ENCODE data around the gene SQSTM1.
A peak's percentile ranks its signal among the peaks of the same experiment; 100 is the strongest.
"Not testable (repeated sequence)": the region's sequence is repeated elsewhere in the genome, so short reads cannot be mapped to it uniquely, and the experiment has no call there.

SQSTM1 gene

GRCh38 chr5:179820483-179821297 lies at the start of gene SQSTM1:
SQSTM1 (plus strand) TSS chr5:179820905; CDS start chr5:179820937, 32 bp downstream.
- peak; percentile 74 for DNase-seq (ENCODE audit: low read depth)

- DNase-seq (ENCODE audit: low read depth), result no peak
Observed at GRCh38 chr5:179771311-179771895, 49.3 kb upstream of the SQSTM1 start.

GRCh38 chr5:179772351-179772750 lies 48.4 kb upstream of the SQSTM1 start:
- no peak for DNase-seq (ENCODE audit: low read depth)

GRCh38 chr5:179773686-179774040 lies 47.0 kb upstream of the SQSTM1 start:
- DNase-seq (ENCODE audit: low read depth), result no peak

- DNase-seq (ENCODE audit: low read depth), result no peak
Observed at GRCh38 chr5:179774442-179774841, 46.3 kb upstream of the SQSTM1 start.

- no peak for DNase-seq (ENCODE audit: low read depth)
Observed at GRCh38 chr5:179776411-179776938, 44.2 kb upstream of the SQSTM1 start.

GRCh38 chr5:179777456-179777855 lies 43.2 kb upstream of the SQSTM1 start:
- DNase-seq (ENCODE audit: low read depth), result no peak

GRCh38 chr5:179777909-179778308 lies 42.8 kb upstream of the SQSTM1 start:
- no peak for DNase-seq (ENCODE audit: low read depth)

GRCh38 chr5:179778591-179778990 lies 42.1 kb upstream of the SQSTM1 start:
- DNase-seq (ENCODE audit: low read depth), result no peak

GRCh38 chr5:179779826-179780225 lies 40.9 kb upstream of the SQSTM1 start:
- no peak for DNase-seq (ENCODE audit: low read depth)

- peak; percentile 41 for DNase-seq (ENCODE audit: low read depth)
Observed at GRCh38 chr5:179780362-179780761, 40.3 kb upstream of the SQSTM1 start.

GRCh38 chr5:179781846-179782245 lies 38.9 kb upstream of the SQSTM1 start:
- DNase-seq (ENCODE audit: low read depth), result no peak

GRCh38 chr5:179783128-179783527 lies 37.6 kb upstream of the SQSTM1 start:
- no peak for DNase-seq (ENCODE audit: low read depth)

- no peak for DNase-seq (ENCODE audit: low read depth)
Observed at GRCh38 chr5:179786861-179787260, 33.8 kb upstream of the SQSTM1 start.

GRCh38 chr5:179788193-179788854 lies 32.4 kb upstream of the SQSTM1 start:
- DNase-seq (ENCODE audit: low read depth), result no peak

- DNase-seq (ENCODE audit: low read depth), result not testable (repeated sequence)
Observed at GRCh38 chr5:179789278-179789677, 31.4 kb upstream of the SQSTM1 start.

GRCh38 chr5:179791881-179792611 lies 28.7 kb upstream of the SQSTM1 start:
- no peak for DNase-seq (ENCODE audit: low read depth)

- DNase-seq (ENCODE audit: low read depth), result no peak
Observed at GRCh38 chr5:179792612-179793467, 27.9 kb upstream of the SQSTM1 start.

- DNase-seq (ENCODE audit: low read depth), result peak; percentile 36
Observed at GRCh38 chr5:179793468-179794139, 27.1 kb upstream of the SQSTM1 start, which contains the start of gene LTC4S. LTC4S (plus strand) TSS chr5:179793986; CDS start chr5:179794081, 95 bp downstream.

GRCh38 chr5:179794171-179794570 lies 26.5 kb upstream of the SQSTM1 start:
- no peak for DNase-seq (ENCODE audit: low read depth)

GRCh38 chr5:179794575-179794974 lies 26.1 kb upstream of the SQSTM1 start:
- no peak for DNase-seq (ENCODE audit: low read depth)
